NCI-H1092 treated with DMSO at 0.1 percent for 48 hours (cell line): ENCODE measurements around the gene INPP4A.

ENCODE experiments used
- DNase-seq: peaks from one replicate; lab custom pipeline; 2025; lab: John Stamatoyannopoulos, UW

The INPP4A gene

DNA sequence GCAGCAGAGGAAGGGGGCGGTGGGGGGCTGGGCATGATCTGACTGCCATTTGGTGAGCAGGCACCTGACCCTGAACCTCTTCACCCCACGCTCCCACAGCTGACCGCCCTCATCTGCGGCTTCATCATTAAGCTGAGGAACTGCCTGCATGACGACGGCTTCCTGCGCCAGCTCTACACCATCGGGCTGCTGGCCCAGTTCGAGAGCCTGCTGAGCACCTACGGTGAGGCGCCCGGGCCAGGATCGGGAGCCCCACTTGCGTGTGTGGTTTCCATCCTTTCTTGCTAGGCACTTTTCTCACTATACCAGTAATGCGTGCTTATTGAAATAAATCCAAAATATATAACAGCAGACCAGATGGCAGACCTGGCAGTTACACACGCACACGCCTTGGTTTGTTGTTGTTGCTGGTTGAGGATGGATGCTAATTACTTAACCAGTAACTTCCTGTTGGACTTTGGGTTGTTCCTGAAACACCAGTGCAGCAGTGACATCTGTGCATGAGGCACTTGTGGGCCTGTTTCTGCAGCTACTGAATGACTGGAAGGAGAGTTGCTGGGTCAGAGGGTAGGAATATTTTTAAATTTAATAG lies 120.0 kb downstream of the INPP4A start:
- DNase-seq, result no peak

DNA sequence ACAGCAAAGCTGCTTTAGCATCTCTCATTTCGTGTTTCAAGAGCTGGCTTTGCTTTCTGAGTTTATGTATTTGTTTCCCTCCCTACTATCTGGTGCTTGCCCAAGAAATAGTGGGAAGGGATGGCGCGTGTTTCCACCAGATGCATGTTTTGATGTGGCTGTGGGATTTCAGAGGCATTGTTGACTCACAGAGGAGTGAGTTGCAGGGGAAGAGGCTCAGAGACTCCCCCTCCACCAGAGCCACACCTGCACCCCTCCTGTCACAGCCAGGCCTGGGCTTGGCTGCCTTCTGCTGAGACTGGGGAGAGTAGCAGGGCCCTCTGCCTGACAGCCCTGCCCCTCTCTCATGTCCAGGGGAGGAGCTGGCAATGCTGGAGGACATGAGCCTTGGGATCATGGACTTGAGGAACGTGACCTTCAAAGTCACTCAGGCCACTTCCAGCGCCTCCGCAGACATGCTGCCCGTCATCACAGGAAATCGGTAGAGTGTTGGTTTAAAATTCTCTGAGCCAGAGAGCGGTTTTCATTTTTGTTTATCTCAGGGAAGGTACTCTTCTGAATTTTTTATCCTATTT lies 120.7 kb downstream of the INPP4A start:
- no peak for DNase-seq

- no peak for DNase-seq
These were observed 121.3 kb downstream of the INPP4A start for GRCh38 chr2:98565941-98566340.

GRCh38 chr2:98568161-98568956 lies 123.7 kb downstream of the INPP4A start:
- DNase-seq, result no peak

- DNase-seq, result no peak
These were observed 124.6 kb downstream of the INPP4A start for GRCh38 chr2:98569197-98569793.

GRCh38 chr2:98569915-98570314 lies 125.3 kb downstream of the INPP4A start:
- DNase-seq, result no peak

- DNase-seq, result no peak
These were observed 125.7 kb downstream of the INPP4A start for GRCh38 chr2:98570356-98570755.

DNA sequence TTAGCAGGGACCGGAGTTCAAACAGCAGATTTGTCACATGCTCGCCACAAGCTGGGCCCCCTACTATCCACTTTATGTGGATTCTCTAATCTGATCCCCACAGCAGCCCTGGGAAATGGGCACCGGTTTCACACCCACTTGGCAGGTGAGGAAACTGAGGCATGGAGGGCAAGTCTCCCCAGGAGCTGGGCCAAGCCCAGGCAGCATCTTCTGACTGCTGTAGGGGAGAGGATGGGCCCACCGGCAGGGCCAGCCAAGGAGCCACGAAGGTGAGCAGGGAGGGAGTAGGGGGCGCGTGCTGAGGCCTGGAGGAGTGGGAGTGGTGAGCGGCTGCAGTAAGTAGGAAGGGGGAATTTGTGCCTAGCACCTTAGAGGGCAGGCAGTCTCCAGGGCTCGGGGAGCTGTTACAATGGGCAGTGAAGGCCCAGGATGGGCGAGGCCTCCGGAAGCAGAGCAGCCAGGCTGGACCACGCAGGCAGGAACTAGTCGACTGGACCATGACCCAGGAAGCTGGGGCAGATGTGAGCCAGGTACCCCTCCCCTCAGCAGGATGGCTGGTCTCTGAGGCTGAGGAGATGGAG lies 126.6 kb downstream of the INPP4A start:
- DNase-seq, result no peak

DNA sequence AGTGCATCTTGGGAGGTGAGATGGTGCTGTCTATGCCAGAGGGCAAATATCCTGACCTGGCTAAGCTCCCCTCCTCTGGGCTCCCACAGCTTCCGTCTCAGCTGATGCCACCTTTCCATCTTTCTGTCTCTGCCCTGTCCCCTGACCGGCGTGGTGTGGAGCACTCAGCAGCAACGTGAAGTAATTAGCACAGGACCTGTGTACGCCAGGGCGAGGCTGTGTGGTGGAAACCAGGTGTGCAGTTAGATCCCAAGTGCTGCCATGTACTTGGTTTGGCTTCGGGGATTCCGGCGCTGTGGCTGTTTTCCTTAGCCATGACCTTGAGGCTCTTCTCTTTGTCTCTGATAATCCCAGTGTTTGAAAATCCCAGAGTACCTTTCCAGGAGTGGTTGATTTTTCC lies 127.1 kb downstream of the INPP4A start:
- no peak for DNase-seq

GRCh38 chr2:98572211-98572610 lies 127.6 kb downstream of the INPP4A start:
- DNase-seq, result no peak

DNA sequence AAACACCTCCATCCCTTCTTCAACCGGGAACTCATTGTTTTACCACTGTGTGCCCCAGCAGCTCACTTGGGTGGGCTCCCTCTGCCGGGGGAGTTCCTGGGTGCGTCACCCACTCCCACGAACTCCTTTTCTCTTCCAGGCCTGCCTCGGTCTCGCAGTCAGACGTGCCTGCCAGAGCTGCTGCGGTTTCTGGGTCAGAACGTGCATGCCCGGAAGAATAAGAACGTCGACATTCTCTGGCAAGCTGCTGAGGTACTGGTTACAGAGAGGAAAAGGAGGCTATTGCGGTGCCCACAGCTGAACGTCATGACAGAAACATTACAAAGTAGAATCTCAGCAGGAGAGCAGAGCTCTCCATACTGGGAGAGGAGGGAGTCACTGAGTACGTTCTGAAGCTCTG lies 128.0 kb downstream of the INPP4A start:
- DNase-seq, result no peak

GRCh38 chr2:98573426-98573825 lies 128.8 kb downstream of the INPP4A start:
- no peak for DNase-seq

DNA sequence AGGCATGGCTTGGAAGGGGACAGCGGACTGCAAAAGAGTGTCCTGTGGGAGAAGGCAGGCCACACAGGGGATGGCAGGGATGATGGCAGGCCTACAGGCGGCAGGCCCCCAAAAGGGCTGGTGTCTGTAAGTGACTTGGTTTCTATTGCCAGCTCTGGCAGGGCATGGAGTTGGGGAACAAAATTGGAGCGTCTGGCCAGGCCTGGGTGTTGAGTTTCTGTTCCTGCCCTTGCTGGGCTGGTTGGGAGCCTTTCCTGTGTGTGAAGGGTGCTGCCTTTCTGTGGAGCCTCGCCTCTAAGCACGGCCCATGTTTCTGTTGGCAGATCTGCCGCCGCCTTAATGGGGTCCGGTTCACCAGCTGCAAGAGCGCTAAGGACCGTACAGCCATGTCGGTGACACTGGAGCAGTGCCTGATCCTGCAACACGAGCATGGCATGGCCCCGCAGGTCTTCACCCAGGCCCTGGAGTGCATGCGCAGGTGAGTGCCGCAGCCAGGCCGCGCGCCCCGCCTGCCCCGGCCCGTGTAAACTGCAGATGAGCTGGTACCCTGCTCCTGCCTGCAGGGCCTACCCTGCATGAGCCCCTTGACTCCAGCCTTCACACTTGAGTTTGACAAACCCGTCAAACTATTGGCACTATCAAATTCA lies 132.1 kb downstream of the INPP4A start:
- no peak for DNase-seq

DNA sequence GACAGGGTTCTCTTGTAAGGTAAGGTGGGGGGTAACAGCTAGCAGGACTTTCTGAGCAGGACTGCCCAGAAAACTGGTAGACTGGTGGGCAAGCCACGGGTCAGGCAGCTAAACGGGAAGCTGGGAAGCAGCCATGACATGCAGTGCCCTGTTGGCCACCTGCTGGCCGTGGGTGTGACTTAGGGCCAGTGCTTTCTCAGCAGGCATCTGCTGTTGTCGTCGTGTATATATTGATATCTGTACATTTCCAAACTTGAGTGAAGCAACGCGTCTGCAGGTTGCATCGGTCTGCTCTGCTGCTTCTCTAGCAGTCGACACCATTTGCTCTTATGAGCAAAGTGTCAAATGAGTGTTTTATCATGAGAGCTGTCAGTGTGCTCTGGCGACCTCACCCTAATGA lies 132.7 kb downstream of the INPP4A start:
- no peak for DNase-seq

GRCh38 chr2:98578231-98578630 lies 133.6 kb downstream of the INPP4A start:
- no peak for DNase-seq

DNA sequence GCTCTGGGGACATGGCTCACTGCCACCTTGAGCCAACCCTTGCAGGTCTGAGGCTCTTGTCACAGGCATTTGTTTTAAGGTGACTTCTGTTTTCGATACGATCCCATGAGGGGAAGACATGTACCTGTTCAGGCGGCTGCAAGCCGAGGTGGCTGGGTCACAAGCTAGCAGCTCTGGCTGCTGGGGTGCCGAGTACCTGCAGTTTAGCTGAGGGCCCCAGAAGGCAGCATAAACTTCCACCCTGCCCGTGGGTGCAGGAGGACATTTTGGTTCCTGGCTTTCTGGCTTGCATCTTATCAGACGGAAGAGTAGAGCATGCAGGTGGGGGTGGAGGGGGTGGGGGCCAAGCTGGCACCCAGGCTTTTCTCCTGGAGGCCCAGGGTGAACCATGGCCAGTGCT lies 135.3 kb downstream of the INPP4A start:
- no peak for DNase-seq

GRCh38 chr2:98580656-98581284 lies 136.1 kb downstream of the INPP4A start:
- DNase-seq, result no peak

DNA sequence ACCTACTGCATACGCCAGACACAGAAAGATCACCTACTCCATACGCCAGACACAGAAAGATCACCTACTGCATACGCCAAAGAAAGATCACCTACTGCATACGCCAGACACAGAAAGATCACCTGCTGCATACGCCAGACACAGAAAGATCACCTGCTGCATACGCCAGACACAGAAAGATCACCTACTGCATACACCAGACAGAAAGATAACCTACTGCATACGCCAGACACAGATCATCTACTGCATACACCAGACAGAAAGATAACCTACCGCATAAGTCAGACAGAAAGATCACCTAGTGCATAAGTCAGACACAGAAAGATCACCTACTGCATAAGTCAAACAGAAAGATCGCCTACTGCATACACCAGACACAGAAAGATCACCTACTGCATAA lies 137.9 kb downstream of the INPP4A start:
- DNase-seq, result no peak

GRCh38 chr2:98583276-98583675 lies 138.6 kb downstream of the INPP4A start:
- no peak for DNase-seq

DNA sequence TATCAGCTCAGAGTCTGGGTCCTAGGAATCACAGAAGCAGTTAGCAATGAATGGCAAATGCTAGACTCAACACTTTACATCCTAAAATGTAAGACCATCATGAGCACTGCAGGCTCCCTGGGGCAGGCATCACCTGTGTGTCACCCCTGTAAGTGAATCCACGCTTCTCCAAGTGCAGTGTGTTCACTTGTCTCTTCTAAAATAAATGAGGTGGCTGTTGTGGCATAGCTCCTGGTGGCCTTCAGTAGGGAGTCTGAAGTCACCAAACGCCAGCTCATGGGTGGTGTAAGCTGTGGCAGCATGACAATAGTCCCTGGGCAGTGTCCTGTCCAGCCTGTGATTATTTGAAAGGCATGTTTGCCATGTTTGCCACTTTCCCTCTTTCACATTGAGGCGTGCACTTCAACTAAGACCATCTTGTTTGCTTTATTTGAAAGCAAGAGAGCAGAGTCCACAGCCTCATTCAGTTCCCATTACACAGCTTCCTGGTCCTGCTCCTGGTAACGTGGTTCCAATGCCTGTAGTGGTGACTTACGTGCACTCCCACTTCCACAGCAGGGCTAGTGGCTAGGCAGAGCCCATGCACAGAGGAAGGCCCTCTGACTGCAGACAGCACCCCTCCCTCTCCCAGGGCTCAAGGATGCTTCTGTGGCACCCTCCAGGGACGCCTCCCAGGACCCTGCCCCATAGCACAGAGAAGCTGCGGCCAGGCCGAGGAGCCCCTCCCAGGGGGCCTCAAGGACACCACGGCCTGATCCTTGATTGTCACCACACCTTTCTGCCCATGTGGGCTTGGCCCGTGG lies 139.4 kb downstream of the INPP4A start:
- no peak for DNase-seq

DNA sequence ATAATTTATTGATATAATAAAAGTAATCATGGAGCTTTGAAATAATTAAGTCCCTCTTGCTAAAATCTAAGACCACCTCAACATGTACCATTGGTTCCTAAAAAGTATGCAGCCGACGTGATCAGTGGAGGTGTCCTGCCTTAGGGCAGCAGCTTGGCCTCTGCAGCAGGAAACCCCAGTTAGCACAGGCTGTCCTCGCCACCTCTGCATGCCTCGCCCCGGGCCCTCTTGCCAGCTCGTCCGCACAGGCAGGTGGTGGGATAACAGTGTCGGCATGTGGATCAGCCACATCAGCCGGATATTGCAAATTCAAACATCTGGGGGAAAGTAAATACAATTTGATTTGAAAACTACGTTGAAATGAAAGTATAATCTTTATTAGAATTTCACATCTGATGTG lies 140.7 kb downstream of the INPP4A start:
- no peak for DNase-seq
